RKO (cell line): ENCODE data around the gene POPDC2.

Source experiments
- DNase-seq: peaks from one replicate; pipeline ENCODE4 v3.0.0-alpha.2; 2016; ENCODE audit warnings: low spot score

Gene POPDC2

GRCh38 chr3:119669906-119670570 lies 9.6 kb upstream of the POPDC2 start:
- no peak for DNase-seq

DNA sequence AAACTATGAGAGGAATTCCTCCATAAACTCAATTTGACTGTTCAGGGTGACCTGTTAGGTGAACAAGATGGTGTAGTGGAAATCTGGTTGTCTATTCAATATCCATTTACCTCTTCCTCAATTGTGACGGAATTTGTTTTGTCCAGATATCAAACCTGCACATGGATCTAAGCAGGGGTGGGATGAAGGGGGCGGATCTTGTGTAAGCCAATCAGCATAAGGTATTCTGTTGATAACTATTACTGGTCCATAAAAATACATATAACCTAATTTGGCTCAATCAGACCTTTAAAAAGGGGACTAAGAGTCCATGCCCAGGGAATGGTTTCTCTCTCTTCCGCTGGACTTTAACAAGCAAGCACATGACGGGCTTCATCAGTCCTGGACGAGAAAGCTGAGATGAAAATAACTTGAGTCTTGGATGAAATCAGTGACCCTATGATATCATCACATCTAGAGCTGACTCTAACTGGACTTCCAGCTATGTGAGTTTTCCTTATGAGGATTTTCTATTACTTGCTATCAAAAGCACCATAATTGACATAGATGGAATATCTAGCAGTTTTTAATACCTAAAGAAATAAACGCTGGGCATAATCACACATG lies 5.7 kb upstream of the POPDC2 start:
- DNase-seq = no peak

GRCh38 chr3:119664850-119665379 lies 4.5 kb upstream of the POPDC2 start:
- DNase-seq = no peak

DNA sequence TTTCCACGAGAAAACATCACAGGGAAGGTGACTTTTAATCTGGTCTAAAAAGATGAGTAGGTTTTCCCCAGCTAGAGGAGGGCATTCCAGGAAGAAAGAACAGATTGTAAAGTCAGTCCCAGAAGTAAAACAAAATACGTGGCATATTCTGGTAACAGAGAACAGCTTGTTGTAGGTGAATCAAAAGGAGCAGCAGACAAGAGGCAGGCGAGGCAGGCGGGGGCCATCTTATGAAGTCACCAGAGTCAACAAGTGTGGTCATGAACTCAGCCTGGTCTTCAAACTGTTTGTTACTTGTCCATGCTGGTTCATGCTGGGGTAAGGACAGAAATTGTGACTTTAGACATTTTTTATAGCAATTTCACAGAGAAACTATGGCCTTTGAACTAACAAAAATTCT lies 4.0 kb upstream of the POPDC2 start:
- no peak for DNase-seq

DNA sequence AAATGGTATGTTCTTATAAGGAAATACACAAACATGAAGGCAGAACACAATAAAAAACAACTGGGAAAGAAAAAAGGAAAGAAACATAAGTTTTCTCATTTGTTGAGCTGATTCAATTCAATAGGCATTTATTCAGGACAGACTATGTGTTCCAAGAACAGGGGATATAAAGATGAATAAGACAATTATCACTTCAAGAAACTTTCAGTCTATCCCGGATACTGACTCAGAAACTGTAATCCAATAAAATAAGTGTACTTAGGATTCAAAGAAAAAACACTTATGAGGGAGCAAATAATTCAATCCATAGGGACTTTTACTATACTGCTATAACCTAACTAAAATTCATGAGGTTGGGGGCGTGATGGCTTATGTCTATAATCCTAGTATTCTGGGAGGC lies 3.5 kb upstream of the POPDC2 start:
- DNase-seq = no peak

DNA sequence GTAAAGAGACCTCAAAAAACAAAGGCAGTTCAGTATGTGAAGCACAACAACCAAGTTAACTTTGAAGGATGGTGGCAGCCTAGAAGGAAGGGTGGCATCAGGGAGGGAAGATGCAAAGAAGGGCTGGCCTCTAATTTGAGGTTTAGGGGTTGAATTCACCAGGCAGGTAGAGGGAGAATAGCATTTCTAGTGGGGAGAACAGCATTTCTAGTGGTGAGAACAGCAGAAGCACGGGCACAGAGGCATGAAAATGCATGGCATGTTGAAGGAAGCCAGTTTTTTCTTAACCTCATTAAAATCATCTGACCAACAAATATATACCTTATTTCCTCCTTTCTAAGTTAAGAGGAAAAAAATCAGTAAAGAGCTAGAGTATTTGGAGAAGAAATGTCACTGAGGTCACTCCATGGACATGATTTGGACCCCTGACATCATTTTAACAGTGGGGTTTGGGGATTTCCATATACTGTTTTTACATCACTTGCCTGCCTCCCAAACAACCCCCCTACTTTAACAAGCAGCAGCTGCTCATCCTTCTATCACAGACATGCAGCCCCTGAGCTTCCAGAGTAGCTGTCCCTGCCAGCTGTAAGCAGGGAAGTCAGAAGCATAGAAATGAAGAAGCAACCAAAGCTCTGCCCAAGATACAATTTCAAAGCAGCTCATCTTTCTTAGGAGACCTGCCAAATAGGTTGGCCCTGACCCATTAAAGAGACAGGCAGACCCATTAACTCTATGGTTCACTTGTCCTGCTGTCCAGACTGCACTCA lies 2.4 kb upstream of the POPDC2 start:
- DNase-seq = no peak

DNA sequence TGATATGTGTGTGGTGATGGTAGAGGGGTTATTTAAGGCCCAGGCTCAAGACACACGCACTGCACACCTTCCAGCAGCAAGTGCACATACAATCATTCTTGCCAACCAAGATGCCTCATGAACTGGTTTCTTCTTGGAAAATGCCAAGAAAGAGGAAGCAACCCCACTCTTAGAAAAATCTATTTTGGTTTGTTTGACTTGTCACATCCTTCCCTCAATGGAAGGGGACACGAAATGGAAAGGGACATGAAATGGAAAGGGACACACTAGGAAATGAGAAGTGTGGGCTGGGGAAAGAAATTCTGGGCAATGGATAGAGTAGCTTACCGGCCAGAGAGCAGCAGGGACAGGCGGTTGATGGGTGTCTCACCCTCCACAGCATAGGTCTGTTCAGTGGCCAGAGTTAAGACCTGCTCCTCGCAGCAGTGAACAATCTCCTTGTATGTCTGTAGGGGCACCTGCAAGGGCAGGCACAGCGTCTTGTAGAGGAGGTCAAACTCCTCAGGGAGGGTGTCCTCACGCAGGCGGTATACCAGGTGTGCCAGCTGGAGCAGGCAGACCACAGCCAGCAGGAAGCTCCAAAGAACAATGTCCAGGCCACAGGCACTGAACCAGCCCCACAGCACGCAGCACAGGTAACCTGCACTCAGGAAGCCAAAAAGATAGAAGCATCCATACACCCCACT lies 640 bp downstream of the POPDC2 start:
- no peak for DNase-seq

GRCh38 chr3:119658994-119659393 lies 1.4 kb downstream of the POPDC2 start:
- DNase-seq = no peak

DNA sequence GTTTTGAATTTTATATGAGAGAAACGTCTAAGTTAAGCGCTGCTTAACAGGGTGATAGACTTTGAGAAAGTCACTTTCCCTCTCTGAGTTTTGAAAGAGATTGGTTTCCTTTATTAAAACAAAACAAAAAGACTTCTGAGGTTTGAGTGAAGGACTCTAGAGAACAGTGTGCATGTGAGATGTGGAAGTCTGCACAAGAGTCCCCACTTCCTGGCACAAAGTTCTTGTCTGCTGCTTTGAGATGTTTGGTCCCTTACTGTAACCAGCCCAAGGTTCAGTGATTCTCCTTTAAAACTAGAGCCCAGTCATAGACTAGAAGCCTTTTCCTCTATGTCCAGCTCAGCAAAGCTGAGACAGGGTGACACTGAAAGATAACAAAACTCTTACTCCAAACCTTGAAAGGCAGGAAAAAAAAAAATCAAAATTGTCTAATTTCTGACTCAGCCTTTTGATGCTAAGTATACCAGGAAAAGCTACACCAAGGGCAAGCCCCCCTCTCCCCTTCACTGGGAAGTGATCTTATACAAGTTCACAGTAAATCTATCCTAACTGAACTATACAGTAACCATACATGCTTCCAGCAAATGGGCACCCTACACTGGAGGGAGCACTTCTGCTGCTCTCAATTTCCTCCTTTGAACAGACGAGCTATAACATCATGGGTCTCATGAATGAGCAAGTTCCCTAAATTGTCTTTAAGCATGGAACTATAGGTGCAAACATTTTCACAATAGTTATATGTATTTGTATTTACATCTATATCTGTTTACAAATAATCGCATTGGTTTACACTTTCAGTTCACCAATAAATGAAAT lies 2.3 kb downstream of the POPDC2 start:
- DNase-seq = no peak

- DNase-seq = no peak
Measured at GRCh38 chr3:119653876-119654275, 6.5 kb downstream of the POPDC2 start.

GRCh38 chr3:119652306-119653033 lies 7.9 kb downstream of the POPDC2 start:
- DNase-seq = no peak

GRCh38 chr3:119649761-119650160 lies 10.6 kb downstream of the POPDC2 start:
- no peak for DNase-seq

DNA sequence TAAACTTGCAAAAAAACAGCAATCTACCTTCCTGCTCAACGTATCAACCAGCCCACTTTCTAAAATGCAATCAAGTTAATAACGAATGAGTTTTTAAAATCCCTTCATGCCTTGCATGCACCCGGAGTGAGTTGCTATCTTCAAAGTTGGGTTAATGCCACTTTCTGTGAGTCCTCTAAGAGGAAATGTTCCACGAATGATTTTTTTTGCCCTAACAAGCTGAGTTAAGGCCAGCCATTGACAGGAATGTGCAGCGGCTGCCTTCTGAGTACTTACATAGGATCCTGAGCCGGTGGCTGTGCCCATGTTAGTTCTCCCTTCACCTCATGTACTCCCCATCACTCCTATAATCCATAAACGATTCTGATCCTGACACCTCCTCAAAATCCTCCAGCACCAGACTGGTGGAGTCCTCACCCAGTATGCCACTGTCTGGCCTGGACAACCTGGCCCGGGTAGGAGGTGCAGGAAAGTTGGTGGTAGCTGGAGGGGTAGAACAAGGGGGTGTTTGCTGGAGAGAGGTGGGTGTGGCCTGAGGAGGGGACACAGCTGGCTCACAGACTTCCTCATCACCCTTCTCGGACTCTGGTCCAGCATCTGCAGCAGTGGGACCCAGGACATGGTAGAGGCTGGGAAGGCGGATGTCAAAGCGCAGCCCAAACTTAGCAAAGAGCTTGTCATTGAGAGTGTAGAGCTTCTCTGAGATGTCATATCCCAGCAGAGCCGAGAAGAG lies 12.4 kb downstream of the POPDC2 start:
- DNase-seq = no peak

DNA sequence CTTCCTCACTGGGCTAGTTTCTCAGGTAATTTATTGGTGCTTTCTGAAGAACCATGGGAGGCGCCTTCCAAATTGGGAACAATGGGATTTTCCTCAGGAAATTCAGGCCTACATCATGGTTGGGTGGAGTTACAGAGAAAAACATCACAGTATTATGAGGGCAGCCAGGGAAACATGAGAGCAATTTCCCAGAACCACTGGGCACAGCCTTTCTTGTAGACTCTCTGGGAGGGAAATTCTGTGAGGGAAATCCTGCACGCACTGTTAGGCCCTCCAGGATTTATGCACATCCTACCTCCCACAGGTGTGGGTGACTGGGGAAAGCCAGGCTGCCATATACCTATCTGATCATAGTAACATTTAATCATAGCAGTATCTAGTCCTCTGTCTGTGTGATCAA lies 13.2 kb downstream of the POPDC2 start:
- DNase-seq = no peak

DNA sequence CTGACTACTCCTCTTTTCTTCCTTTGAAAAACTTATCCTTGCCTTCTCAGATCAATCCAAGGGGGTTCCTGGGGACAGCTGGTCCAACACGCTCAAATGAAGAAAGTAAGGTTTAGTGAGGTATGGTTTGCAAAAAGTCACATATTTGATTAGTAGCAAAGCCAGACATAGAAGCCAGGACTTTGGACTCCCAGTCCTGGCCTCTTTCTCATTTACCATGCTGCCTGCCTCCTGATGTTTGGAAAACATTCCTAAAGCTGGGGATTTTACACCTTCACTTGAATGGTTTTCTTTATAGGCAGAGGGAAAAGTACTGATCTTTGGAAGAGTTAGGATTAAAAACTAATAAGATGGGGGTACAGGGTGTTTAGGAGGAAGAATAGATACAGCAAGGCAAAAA lies 14.6 kb downstream of the POPDC2 start:
- no peak for DNase-seq

GRCh38 chr3:119644481-119644880 lies 15.9 kb downstream of the POPDC2 start:
- no peak for DNase-seq

DNA sequence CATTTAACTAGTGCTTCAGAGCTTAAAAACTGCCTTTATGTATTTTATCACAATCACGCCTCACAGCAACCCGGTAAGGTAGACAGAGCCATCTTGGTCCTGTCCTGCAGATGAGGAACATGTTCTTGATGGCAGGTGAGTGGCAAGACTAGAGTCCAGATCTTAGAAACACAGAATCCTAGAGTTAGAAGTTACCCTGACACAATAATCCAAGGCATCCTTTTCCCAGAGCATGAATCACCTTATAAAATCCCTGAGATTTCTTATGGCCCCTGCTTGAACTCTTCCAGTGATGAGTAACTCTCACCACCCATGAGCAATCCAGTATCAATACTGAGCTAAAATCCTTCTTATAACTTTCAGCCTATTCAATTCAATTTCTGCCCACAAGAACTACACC lies 16.9 kb downstream of the POPDC2 start:
- peak; percentile 62 for DNase-seq

- no peak for DNase-seq
Measured at GRCh38 chr3:119642746-119643473, 17.5 kb downstream of the POPDC2 start.

- no peak for DNase-seq
Measured at GRCh38 chr3:119641416-119641815, 19.0 kb downstream of the POPDC2 start.
